ENCODE measurements around the gene LGALS3BP. TPM values are rescaled to one million over a fixed set of nuclear protein-coding genes. Genes with fewer than 3 reads are reported as not detected.
A peak's percentile ranks its signal among the peaks of the same experiment; 100 is the strongest.

Gene LGALS3BP
- total and polyA plus RNA-seq, 2 of the 13 experiments (the other 11 are each of a cell fraction or from before 2014, with no cell fraction given), result 137 to 332 TPM

DNA sequence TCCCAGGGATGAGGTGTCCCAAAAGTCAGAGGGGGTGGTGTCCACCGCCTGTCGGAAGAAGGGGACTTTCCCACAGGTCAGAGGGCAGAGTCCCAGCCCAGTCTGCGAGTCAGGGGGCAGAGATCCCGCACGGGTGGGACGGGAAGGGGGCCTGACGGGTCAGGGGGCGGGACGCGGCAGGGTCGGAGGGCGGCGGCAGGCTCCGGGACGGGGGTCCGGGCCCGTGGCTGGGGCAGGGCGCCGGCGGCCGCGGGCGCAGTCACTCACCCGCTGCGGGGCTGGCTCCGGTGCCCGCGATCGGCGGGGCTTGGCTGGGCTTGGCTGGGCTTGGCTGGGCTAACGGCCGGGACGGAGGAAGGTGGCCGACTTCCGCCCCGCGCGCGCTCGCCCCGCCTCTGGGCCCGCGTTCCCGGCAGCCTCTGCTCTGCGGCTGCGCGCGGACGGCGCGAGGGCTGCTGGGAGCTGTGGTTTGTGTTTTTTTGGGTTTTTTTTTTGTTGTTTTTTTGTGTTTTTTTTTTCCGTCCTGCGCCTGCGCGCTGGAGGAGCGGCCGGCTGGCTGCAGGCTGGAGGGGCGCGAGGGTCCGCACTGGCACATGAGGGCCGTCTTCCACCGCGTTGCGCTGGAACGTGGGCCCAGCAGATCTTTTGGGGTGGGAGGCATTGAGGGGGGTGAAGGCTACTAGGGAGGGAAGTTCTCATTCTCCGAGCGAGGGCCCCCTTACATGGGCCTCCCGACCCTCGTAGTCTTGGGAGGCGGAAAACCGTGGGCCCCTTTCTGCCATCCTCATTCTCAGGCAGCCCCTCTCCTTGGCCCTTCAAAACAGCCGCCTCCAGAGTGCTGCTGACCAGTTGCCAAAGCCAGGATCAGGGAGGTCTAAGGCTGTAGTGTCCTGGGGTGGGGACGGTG is 29.9 kb upstream of the LGALS3BP start, which contains the start of gene CANT1 (continued):
- TF ChIP-seq, protein P1, sequence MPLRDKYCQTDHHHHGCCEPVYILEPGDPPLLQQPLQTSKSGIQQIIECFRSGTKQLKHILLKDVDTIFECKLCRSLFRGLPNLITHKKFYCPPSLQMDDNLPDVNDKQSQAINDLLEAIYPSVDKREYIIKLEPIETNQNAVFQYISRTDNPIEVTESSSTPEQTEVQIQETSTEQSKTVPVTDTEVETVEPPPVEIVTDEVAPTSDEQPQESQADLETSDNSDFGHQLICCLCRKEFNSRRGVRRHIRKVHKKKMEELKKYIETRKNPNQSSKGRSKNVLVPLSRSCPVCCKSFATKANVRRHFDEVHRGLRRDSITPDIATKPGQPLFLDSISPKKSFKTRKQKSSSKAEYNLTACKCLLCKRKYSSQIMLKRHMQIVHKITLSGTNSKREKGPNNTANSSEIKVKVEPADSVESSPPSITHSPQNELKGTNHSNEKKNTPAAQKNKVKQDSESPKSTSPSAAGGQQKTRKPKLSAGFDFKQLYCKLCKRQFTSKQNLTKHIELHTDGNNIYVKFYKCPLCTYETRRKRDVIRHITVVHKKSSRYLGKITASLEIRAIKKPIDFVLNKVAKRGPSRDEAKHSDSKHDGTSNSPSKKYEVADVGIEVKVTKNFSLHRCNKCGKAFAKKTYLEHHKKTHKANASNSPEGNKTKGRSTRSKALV (CRISPR knock-in tag; IDR thresholded peaks at IDR 0.05), result no peak
- TF ChIP-seq FOXO1 (CRISPR knock-in tag; IDR thresholded peaks at IDR 0.05) (peak; percentile 50; the same call in 1 of the 2 replicates), ZNF776 (CRISPR knock-in tag; IDR thresholded peaks at IDR 0.05) (peak; percentile 55; the same call in 1 of the 2 replicates), ZSCAN30 (CRISPR knock-in tag; IDR thresholded peaks at IDR 0.05) (no peak), SATB2 (CRISPR knock-in tag; IDR thresholded peaks at IDR 0.05) (no peak), AHR (CRISPR knock-in tag; IDR thresholded peaks at IDR 0.05) (peak; percentile 33; the same call in 1 of the 2 replicates), PHB2 (IDR thresholded peaks at IDR 0.05; ENCODE audit: partially characterized antibody) (no peak), ZBTB42 (CRISPR knock-in tag; IDR thresholded peaks at IDR 0.05) (no peak), ZNF772 (CRISPR knock-in tag; IDR thresholded peaks at IDR 0.05) (peak; percentile 71), FOXP1 (IDR thresholded peaks at IDR 0.05) (peak; percentile 84), FOXP1 (CRISPR knock-in tag; IDR thresholded peaks at IDR 0.05) (peak; percentile 55; the same call in 1 of the 2 replicates), ZNF383 (CRISPR knock-in tag; IDR thresholded peaks at IDR 0.05; ENCODE audit: borderline replicate concordance) (no peak), NFE2L1 (CRISPR knock-in tag; IDR thresholded peaks at IDR 0.05; ENCODE audit: borderline replicate concordance) (no peak; the same call in 1 of the 2 replicates), SMARCE1 (IDR thresholded peaks at IDR 0.05; ENCODE audit: borderline replicate concordance) (no peak), ZKSCAN5 (CRISPR knock-in tag; IDR thresholded peaks at IDR 0.05) (no peak), RARG (CRISPR knock-in tag; IDR thresholded peaks at IDR 0.05; ENCODE audit: low read depth) (no peak), NFE2L2 (IDR thresholded peaks at IDR 0.05; ENCODE audit: low read length) (no peak), ZNF598 (CRISPR knock-in tag; IDR thresholded peaks at IDR 0.05; ENCODE audit: borderline replicate concordance) (0 out of 2 replicates have a peak, but pooled peaks have one; percentile 36), ARNT2 (CRISPR knock-in tag; IDR thresholded peaks at IDR 0.05; ENCODE audit: low read depth) (no peak), IKZF1 (IDR thresholded peaks at IDR 0.05) (no peak), FOXM1 (CRISPR knock-in tag; IDR thresholded peaks at IDR 0.05) (no peak), SMARCC2 (IDR thresholded peaks at IDR 0.05) (no peak), FOSL1 (CRISPR knock-in tag; IDR thresholded peaks at IDR 0.05; ENCODE audit: borderline replicate concordance) (no peak), SNAPC2 (CRISPR knock-in tag; IDR thresholded peaks at IDR 0.05) (no peak), MEIS2 (CRISPR knock-in tag; IDR thresholded peaks at IDR 0.05) (no peak; the same call in 1 of the 2 replicates), SALL1 (CRISPR knock-in tag; IDR thresholded peaks at IDR 0.05) (peak; percentile 62)
- TF ChIP-seq, protein P2, sequence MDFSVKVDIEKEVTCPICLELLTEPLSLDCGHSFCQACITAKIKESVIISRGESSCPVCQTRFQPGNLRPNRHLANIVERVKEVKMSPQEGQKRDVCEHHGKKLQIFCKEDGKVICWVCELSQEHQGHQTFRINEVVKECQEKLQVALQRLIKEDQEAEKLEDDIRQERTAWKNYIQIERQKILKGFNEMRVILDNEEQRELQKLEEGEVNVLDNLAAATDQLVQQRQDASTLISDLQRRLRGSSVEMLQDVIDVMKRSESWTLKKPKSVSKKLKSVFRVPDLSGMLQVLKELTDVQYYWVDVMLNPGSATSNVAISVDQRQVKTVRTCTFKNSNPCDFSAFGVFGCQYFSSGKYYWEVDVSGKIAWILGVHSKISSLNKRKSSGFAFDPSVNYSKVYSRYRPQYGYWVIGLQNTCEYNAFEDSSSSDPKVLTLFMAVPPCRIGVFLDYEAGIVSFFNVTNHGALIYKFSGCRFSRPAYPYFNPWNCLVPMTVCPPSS (IDR thresholded peaks at IDR 0.05), result no peak
- TF ChIP-seq, protein P3, sequence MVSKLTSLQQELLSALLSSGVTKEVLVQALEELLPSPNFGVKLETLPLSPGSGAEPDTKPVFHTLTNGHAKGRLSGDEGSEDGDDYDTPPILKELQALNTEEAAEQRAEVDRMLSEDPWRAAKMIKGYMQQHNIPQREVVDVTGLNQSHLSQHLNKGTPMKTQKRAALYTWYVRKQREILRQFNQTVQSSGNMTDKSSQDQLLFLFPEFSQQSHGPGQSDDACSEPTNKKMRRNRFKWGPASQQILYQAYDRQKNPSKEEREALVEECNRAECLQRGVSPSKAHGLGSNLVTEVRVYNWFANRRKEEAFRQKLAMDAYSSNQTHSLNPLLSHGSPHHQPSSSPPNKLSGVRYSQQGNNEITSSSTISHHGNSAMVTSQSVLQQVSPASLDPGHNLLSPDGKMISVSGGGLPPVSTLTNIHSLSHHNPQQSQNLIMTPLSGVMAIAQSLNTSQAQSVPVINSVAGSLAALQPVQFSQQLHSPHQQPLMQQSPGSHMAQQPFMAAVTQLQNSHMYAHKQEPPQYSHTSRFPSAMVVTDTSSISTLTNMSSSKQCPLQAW (CRISPR knock-in tag; IDR thresholded peaks at IDR 0.05), result peak; percentile 77

Data from HepG2 (cell line).